MM.1S (cell line): Measurements from ENCODE around the gene PJA1.

Experiments used
- EZH2 ChIP-seq: fragments of 300-600 bp; sonication (generic); optimal IDR thresholded peaks from 2 replicates; pipeline ENCODE3; 2017; ENCODE audit warnings: low read depth, mild to moderate bottlenecking, antibody characterized with exemption, low read length, mixed read lengths
- TF ChIP-seq, protein P1 (sequence below): fragments of 300-600 bp; sonication (generic); IDR thresholded peaks from 2 replicates; pipeline ENCODE4 v1.5.1; 2016; ENCODE audit warnings: antibody characterized with exemption, low read length, mixed read lengths

- TF ChIP-seq, protein P1, sequence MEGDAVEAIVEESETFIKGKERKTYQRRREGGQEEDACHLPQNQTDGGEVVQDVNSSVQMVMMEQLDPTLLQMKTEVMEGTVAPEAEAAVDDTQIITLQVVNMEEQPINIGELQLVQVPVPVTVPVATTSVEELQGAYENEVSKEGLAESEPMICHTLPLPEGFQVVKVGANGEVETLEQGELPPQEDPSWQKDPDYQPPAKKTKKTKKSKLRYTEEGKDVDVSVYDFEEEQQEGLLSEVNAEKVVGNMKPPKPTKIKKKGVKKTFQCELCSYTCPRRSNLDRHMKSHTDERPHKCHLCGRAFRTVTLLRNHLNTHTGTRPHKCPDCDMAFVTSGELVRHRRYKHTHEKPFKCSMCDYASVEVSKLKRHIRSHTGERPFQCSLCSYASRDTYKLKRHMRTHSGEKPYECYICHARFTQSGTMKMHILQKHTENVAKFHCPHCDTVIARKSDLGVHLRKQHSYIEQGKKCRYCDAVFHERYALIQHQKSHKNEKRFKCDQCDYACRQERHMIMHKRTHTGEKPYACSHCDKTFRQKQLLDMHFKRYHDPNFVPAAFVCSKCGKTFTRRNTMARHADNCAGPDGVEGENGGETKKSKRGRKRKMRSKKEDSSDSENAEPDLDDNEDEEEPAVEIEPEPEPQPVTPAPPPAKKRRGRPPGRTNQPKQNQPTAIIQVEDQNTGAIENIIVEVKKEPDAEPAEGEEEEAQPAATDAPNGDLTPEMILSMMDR = no peak
- TF ChIP-seq EZH2 = no peak
These were observed 43.8 kb downstream of the PJA1 start for GRCh38 chrX:69121321-69122000.
